HCT116 (cell line): ENCODE results near the gene NFIC. TPM values are rescaled to one million over a fixed set of nuclear protein-coding genes. Genes with fewer than 3 reads are reported as not detected.

ENCODE experiments used
- ATAC-seq: fragments of 200-7000 bp; cut with Tn5 transposase; 2 replicates; pipeline ENCODE4 v1.9.1; 2020; ENCODE audit warnings: mild to moderate bottlenecking, moderate library complexity
- BruUV-seq: library from RNA; stranded (reverse); fragments of 400-500 nt; replicated peaks from 2 replicates; lab custom pipeline; 2021; lab: Mats Ljungman, UMichigan
- CTCF ChIA-PET: fragments of 300-600 bp; sonication (Branson Sonifier 250); formaldehyde crosslinking; loops from one replicate; lab custom pipeline; 2021; ENCODE audit warnings: antibody characterized with exemption; lab: Charles Lee
- POLR2A ChIA-PET: fragments of 300-600, 350-600 bp; sonication (Branson Sonifier 250); formaldehyde crosslinking; loops from one replicate; lab custom pipeline; 2021; ENCODE audit warnings: antibody characterized with exemption; lab: Charles Lee
- RAD21 ChIA-PET, 2 experiments: fragments of 300-600 bp; sonication (Branson Sonifier 250); formaldehyde crosslinking; loops; one replicate each; lab custom pipeline; 2023; ENCODE audit warnings: low total read pairs in 2 of 2; ENCODE audit not compliant: uncharacterized antibody in 2 of 2, unreplicated experiment in 2 of 2, low non-redundant PET in 1 of 2; lab: Charles Lee
- DNase-seq: peaks from one replicate; pipeline ENCODE4 v3.0.0-alpha.2; 2010; ENCODE audit warnings: low read depth, low spot score
- H2AFZ ChIP-seq: fragments of 200-600 bp; shearing (Covaris generic), sonication (generic); 2 replicates; pipeline ENCODE4 v1.6.1; 2017; ENCODE audit warnings: low read depth, mixed run types, mixed read lengths, antibody characterized with exemption, low read length; ENCODE audit not compliant: poor library complexity, severe bottlenecking
- H3K27ac ChIP-seq: 2 replicates; pipeline ENCODE4 v1.5.1; 2012; ENCODE audit warnings: low read depth, low read length
- H3K27me3 ChIP-seq: fragments of 200-600 bp; sonication (generic); 2 replicates; pipeline ENCODE4 v1.6.1; 2016; ENCODE audit warnings: mixed run types, low read length, mixed read lengths; ENCODE audit not compliant: insufficient read depth
- H3K36me3 ChIP-seq, 2 experiments: fragments of 200-500 bp in 1 of 2; fragments of 200-600 bp in 1 of 2; sonication (Bioruptor generic) in 1 of 2; sonication (generic) in 1 of 2; 2 replicates each; pipeline versions ENCODE4 v1.5.1 to v1.6.1; 2014 to 2016; ENCODE audit warnings: low read length in 2 of 2, inconsistent platforms in 1 of 2, mixed read lengths in 1 of 2, mixed run types in 1 of 2; ENCODE audit not compliant: insufficient read depth in 2 of 2, control insufficient read depth in 1 of 2
- H3K4me1 ChIP-seq, 2 experiments: fragments of 200-600 bp in 1 of 2; sonication (generic) in 1 of 2; 2 replicates each; pipeline versions ENCODE4 v1.5.1 to v1.6.1; 2012 to 2017; ENCODE audit warnings: low read length in 2 of 2, inconsistent platforms in 1 of 2, mild to moderate bottlenecking in 1 of 2, mixed read lengths in 1 of 2, mixed run types in 1 of 2, moderate library complexity in 1 of 2; ENCODE audit not compliant: insufficient read depth in 2 of 2, control insufficient read depth in 1 of 2
- H3K4me2 ChIP-seq: fragments of 200-600 bp; sonication (generic); 2 replicates; pipeline ENCODE4 v1.6.1; 2017; ENCODE audit warnings: mixed run types, low read length, mixed read lengths
- H3K4me3 ChIP-seq, 2 experiments: fragments of 200-600 bp in 1 of 2; sonication (generic) in 1 of 2; replicated peaks in 1 of 2; 2 replicates each; pipeline ENCODE4 v1.5.1; 2011 to 2016; ENCODE audit warnings: low read length in 2 of 2, control low read depth in 1 of 2, low read depth in 1 of 2, mild to moderate bottlenecking in 1 of 2, mixed read lengths in 1 of 2, mixed run types in 1 of 2
- H3K79me2 ChIP-seq: fragments of 200-600 bp; sonication (generic); 2 replicates; pipeline ENCODE4 v1.6.1; 2017; ENCODE audit warnings: mild to moderate bottlenecking, mixed run types, low read length, moderate library complexity, mixed read lengths; ENCODE audit not compliant: insufficient read depth
- H3K9ac ChIP-seq: fragments of 200-600 bp; sonication (generic); 2 replicates; pipeline ENCODE4 v1.6.1; 2016; ENCODE audit warnings: low read length, mixed read lengths
- H3K9me2 ChIP-seq: fragments of 200-600 bp; sonication (generic), shearing (Covaris generic); 2 replicates; pipeline ENCODE4 v1.6.1; 2017; ENCODE audit warnings: mixed run types, mild to moderate bottlenecking, moderate library complexity; ENCODE audit not compliant: insufficient read depth
- H3K9me3 ChIP-seq, 2 experiments: fragments of 200-500 bp in 1 of 2; fragments of 200-600 bp in 1 of 2; sonication (Bioruptor generic) in 1 of 2; sonication (generic) in 1 of 2; 2 replicates each; pipeline ENCODE4 v1.6.1; 2014 to 2017; ENCODE audit warnings: low read length in 2 of 2, mixed read lengths in 2 of 2, inconsistent platforms in 1 of 2, low read depth in 1 of 2, mild to moderate bottlenecking in 1 of 2, mixed run types in 1 of 2, moderate library complexity in 1 of 2; ENCODE audit not compliant: control insufficient read depth in 1 of 2, insufficient read depth in 1 of 2
- H4K20me1 ChIP-seq: fragments of 200-600 bp; sonication (generic), shearing (Covaris generic); 2 replicates; pipeline ENCODE4 v1.6.1; 2017; ENCODE audit warnings: mixed run types, mild to moderate bottlenecking, moderate library complexity; ENCODE audit not compliant: insufficient read depth
- CBX3 ChIP-seq: IDR thresholded peaks from 2 replicates; pipeline ENCODE4 v1.6.1; 2012; ENCODE audit warnings: low read depth
- CEBPB ChIP-seq: IDR thresholded peaks from 2 replicates; pipeline ENCODE4 v1.6.1; 2012; ENCODE audit warnings: low read depth
- EGR1 ChIP-seq: IDR thresholded peaks from 2 replicates; pipeline ENCODE4 v1.6.1; 2012; ENCODE audit warnings: low read depth
- EZH2 ChIP-seq: fragments of 200-600 bp; sonication (generic); IDR thresholded peaks from 2 replicates; pipeline ENCODE4 v1.6.1; 2017; ENCODE audit warnings: antibody characterized with exemption, mixed run types
- EZH2phosphoT487 ChIP-seq: fragments of 200-600 bp; IDR thresholded peaks from 2 replicates; pipeline ENCODE4 v1.6.1; 2018; ENCODE audit warnings: antibody characterized with exemption, borderline replicate concordance
- FOSL1 ChIP-seq: IDR thresholded peaks from 2 replicates; pipeline ENCODE4 v1.6.1; 2012; ENCODE audit warnings: low read depth
- POLR2AphosphoS5 ChIP-seq: IDR thresholded peaks from 2 replicates; pipeline ENCODE4 v1.6.1; 2011; ENCODE audit warnings: mild to moderate bottlenecking, low read depth, low read length, moderate library complexity
- RAD21 ChIP-seq: IDR thresholded peaks from 2 replicates; pipeline ENCODE4 v1.6.1; 2012; ENCODE audit warnings: low read depth, mild to moderate bottlenecking
- SIN3A ChIP-seq: IDR thresholded peaks from 2 replicates; pipeline ENCODE4 v1.6.1; 2012; ENCODE audit warnings: low read depth
- SP1 ChIP-seq: IDR thresholded peaks from 2 replicates; pipeline ENCODE4 v1.6.1; 2012; ENCODE audit warnings: low read depth
- SRF ChIP-seq: IDR thresholded peaks from 2 replicates; pipeline ENCODE4 v1.6.1; 2012; ENCODE audit warnings: low read depth
- TCF7L2 ChIP-seq: IDR thresholded peaks from 2 replicates; pipeline ENCODE4 v1.7.0; 2011; ENCODE audit warnings: borderline replicate concordance, inconsistent platforms; ENCODE audit not compliant: insufficient read depth, insufficient read length; ENCODE audit errors: extremely low read depth
- YY1 ChIP-seq: IDR thresholded peaks from 2 replicates; pipeline ENCODE4 v1.6.1; 2011; ENCODE audit warnings: low read length, low read depth, moderate library complexity, mild to moderate bottlenecking; ENCODE audit not compliant: insufficient replicate concordance; ENCODE audit errors: extremely low read depth
- ZFX ChIP-seq: fragments of 450-650 bp; IDR thresholded peaks from 2 replicates; pipeline ENCODE4 v1.6.1; 2017
- intact Hi-C: fragments of 100-400 bp; cut with micrococcal nuclease; formaldehyde crosslinking; loops from 2 replicates; pipeline ENCODE4 v1.10.0; 2022
- total RNA-seq: library from RNA; stranded (reverse); gene quantifications from one replicate; pipeline ENCODE4 v1.2.1, GENCODE V29; 2021; ENCODE audit not compliant: unreplicated experiment
- TF ChIP-seq, protein P1 (sequence below): IDR thresholded peaks from 2 replicates; pipeline ENCODE4 v1.6.1; 2012
- TF ChIP-seq, protein P2 (sequence below): IDR thresholded peaks from 2 replicates; pipeline ENCODE4 v1.6.1; 2011; ENCODE audit warnings: mild to moderate bottlenecking, low read length, moderate library complexity; ENCODE audit not compliant: insufficient replicate concordance; ENCODE audit errors: extremely low read depth

NFIC gene
- total RNA-seq, 1 experiment from 2014 or later = 116 TPM

DNA sequence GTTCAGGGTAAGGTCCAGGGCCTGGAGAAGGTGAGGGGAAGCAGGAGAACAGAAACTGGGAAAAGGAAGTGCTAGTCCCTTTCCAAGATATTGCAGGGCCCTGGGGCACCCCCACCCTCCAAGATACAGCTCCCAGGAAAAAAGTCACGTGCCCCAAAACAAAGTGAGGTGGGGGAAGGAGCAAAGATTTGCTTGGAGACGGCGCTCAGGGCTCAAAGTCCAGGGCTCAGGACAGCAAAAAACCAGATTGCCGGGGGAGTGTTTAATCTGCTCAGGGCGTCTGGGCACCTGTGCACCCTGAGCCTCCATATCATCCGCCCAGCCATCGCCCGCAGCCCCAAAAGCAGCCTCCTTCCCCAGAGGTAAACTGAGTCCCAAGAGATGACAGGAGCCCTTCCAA is 107.6 kb downstream of the NFIC start:
- Histone ChIP-seq H3K79me2 (no peaks in the 10 kb centered on the region), H3K27ac (no peak overlapping the region), H3K9ac (no peak overlapping the region), H2AFZ (no peak overlapping the region), H3K4me3 (no peak overlapping the region), H4K20me1 (no peaks in the 10 kb centered on the region), H3K36me3 (no peaks in the 10 kb centered on the region), H3K27me3 (peaks cover 9% of the 10 kb centered on the region; the same call in 1 of the 2 replicates), H3K4me2 (no peak overlapping the region), H3K4me1 (no peaks in the 10 kb centered on the region), H3K9me2 (no peaks in the 10 kb centered on the region)
- ATAC-seq = no peak
- CTCF ChIA-PET = no interaction called here
- RAD21 ChIA-PET = no interaction called here
- no peak for DNase-seq
- BruUV-seq = no TSS peak
- intact Hi-C loops = no loop called here
- TF ChIP-seq TCF7L2 = no peak
- TF ChIP-seq, all 23 proteins: peak for 0
- H3K9me3 ChIP-seq = no peaks in the 10 kb centered on the region
- POLR2A ChIA-PET = no interaction called here

DNA sequence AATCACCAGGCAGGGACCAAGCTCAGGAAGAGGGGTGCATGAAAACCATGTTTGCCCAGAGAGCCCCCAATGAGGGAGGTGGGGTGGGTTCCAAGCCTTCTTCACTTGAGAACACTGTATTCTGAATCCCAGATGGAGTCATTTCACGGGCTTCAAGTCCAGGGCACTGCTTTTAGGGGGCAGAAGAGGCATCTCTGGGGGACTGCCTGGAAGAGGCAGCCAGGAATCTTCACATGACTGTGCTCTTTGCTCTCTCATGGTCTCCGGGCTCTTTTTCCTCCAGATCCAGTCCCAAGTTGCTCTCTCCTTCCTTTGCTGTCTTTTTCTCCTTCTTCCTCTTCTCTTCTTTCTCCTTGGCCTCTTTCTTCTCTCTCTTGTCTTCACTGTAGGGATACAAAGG is 108.2 kb downstream of the NFIC start:
- ATAC-seq (no peak), DNase-seq (no peak)
- Histone ChIP-seq H3K4me2 (no peak overlapping the region), H3K79me2 (no peaks in the 10 kb centered on the region), H3K9me3 (no peaks in the 10 kb centered on the region), H3K9ac (no peak overlapping the region), H3K27me3 (peaks cover 9% of the 10 kb centered on the region; the same call in 1 of the 2 replicates), H2AFZ (no peak overlapping the region), H3K36me3 (no peaks in the 10 kb centered on the region), H4K20me1 (no peaks in the 10 kb centered on the region), H3K27ac (no peak overlapping the region), H3K4me3 (no peak overlapping the region), H3K4me1 (peaks cover 0 to 6% of the 10 kb centered on the region in 2 experiments; a peak in 2 of 4 replicates), H3K9me2 (no peaks in the 10 kb centered on the region)
- TF ChIP-seq SP1 (no peak), RAD21 (no peak), ZFX (no peak), EZH2phosphoT487 (no peak), POLR2AphosphoS5 (no peak), TCF7L2 (no peak), SIN3A (no peak), EZH2 (no peak), SRF (no peak), EGR1 (no peak), CEBPB (no peak), FOSL1 (no peak), CBX3 (no peak), YY1 (no peak)
- TF ChIP-seq, protein P1, sequence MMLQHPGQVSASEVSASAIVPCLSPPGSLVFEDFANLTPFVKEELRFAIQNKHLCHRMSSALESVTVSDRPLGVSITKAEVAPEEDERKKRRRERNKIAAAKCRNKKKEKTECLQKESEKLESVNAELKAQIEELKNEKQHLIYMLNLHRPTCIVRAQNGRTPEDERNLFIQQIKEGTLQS = no peak
- TF ChIP-seq, protein P2, sequence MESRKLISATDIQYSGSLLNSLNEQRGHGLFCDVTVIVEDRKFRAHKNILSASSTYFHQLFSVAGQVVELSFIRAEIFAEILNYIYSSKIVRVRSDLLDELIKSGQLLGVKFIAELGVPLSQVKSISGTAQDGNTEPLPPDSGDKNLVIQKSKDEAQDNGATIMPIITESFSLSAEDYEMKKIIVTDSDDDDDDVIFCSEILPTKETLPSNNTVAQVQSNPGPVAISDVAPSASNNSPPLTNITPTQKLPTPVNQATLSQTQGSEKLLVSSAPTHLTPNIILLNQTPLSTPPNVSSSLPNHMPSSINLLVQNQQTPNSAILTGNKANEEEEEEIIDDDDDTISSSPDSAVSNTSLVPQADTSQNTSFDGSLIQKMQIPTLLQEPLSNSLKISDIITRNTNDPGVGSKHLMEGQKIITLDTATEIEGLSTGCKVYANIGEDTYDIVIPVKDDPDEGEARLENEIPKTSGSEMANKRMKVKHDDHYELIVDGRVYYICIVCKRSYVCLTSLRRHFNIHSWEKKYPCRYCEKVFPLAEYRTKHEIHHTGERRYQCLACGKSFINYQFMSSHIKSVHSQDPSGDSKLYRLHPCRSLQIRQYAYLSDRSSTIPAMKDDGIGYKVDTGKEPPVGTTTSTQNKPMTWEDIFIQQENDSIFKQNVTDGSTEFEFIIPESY = no peak
- no TSS peak for BruUV-seq
- CTCF ChIA-PET = no interaction called here
- intact Hi-C loops = no loop called here
- RAD21 ChIA-PET = no interaction called here
- POLR2A ChIA-PET = no interaction called here
